NOMO-1 treated with DMSO at 0.1 percent for 48 hours (cell line): ENCODE results near the gene C7orf25.
"Not testable (repeated sequence)": the region's sequence is repeated elsewhere in the genome, so short reads cannot be mapped to it uniquely, and the experiment has no call there.

Experiments used
- DNase-seq: peaks from one replicate; lab custom pipeline; 2025; ENCODE audit not compliant: unreplicated experiment; lab: John Stamatoyannopoulos, UW

Gene C7orf25

DNA sequence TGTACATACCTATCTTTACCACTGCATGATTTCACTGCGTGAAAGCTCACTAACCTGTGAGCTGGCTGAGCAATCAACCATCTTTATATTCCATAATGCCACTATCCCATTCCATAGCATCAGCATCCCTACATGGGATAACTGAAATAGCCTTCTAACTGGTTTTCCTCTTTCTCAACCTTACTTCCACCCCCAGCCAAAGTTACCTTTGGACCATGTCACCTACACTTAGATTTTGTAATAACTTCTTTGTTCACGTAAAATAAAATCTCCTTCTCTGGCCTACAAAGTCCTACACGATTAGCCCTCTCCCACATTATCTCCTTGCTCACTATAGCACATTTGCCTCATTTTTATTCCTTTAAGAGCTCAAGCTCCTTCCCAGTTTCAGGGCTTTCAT lies 17.6 kb upstream of the C7orf25 start:
- no peak for DNase-seq

GRCh38 chr7:42928754-42929153 lies 16.9 kb upstream of the C7orf25 start:
- no peak for DNase-seq

- peak; percentile 81 for DNase-seq
Measured at GRCh38 chr7:42926204-42926603, 14.3 kb upstream of the C7orf25 start.

DNA sequence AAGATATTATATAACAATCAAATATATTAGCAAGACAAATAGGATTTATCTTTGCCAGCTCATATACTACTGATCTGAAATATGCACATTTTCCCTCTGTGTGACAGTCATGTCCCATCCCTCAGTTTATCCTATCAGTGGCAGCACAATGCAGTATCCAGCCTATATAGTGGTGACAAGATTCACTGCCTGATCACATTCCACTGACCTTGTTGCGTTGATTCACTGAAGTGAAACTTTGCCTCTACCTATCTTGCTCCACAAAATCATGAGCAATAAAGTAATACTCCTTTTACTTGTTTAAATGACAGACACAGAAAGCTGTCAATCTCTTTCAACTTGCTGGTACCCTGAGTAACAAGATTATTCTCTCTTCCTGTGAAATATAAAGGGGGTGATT lies 13.8 kb upstream of the C7orf25 start:
- no peak for DNase-seq

GRCh38 chr7:42924223-42924838 lies 12.5 kb upstream of the C7orf25 start:
- peak; percentile 76 for DNase-seq

DNA sequence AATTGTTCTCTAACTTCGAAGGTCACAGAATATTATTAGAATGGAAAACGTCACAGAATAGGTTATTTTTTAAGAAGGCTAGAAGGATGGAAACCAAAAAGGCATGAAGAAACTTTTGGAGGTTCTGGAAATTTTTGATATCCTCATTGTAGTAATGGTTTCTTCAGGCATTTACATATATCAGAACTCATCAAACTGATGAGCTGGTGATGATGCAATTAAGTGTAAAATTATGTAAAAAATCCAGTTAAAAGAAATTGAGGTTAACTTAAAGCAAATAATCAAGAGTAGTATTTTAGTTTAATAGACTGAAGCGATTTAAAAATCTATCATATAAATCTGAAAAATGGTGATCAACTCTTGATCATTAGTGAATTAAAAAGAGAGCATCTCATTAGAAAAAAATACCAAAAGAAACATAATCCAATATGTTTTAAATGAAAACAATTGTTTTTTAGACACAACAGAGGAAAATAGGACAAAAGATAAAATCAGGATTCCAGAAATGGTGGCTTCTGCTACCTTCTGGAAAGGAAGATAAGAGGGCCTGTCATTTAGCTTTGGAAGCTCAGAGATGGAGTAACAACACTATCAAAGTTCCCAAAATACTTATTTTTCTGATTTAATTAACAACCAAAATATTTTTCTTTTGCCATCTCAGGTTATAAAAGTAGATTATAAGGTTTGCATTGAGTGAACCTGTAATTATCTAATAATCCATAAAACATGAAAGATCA lies 10.3 kb upstream of the C7orf25 start:
- DNase-seq: no peak

DNA sequence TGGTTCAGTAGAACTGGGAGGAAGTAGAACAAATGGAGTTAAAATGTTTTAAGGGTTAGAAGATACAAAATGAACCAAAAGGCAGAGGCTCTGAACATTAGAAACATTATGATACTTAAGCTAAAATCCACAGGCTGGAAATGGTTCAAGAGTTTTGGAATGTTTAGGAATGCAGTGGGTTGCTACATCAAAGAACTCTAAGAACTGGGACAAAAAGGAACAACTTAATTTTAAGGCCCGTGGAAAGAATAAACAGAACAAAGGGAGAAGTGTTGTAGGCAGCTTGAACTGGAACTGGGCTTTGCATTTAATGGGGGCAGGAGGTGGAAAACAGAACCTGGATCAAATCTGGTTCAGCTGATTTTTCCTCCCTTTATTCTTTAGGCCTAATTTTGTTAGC lies 3.5 kb upstream of the C7orf25 start:
- DNase-seq: no peak

- DNase-seq: no peak
Measured at GRCh38 chr7:42914421-42915045, 2.7 kb upstream of the C7orf25 start.

DNA sequence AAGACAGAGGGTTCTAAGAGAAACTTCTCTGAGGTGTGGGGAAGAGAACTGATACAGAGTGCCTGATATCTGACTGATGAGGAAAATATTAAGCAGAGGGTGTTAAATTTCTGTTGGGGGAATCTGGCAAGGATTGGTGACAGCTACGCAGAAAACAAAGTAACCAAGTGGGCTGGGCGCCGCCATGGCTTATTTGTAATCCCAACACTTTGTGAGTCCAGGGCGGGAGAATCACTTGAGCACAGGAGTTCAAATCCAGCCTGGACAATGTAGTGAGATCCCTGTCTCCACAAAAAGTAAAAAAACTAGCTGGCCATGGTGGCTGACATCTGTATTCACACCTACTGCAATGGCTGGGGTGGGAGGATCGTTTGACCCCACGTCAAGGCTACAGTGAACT lies 2.1 kb upstream of the C7orf25 start:
- no peak for DNase-seq

GRCh38 chr7:42913591-42913990 lies 1.7 kb upstream of the C7orf25 start:
- DNase-seq: no peak

GRCh38 chr7:42910306-42910705 lies 1.6 kb downstream of the C7orf25 start:
- DNase-seq: no peak

GRCh38 chr7:42907316-42907715 lies 4.6 kb downstream of the C7orf25 start:
- DNase-seq: no peak

GRCh38 chr7:42906181-42906580 lies 5.7 kb downstream of the C7orf25 start:
- DNase-seq: no peak

DNA sequence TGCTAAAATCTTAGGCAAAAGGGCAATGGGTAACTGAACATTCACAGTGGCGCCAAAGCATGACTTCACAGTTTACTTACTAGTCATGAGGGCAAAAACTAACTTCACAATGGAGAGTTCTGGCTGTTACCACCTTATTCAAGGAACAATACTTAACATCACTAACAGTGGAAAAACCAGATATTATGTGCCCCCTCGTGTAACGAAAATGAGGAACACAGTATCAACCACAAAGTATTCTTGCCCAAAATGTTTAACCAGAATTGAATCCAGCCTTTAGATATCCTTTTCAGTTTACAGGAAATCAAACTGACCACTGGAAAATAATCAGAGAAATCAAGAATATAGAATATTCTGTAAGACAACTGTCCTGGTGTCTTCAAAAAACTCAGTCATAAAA lies 9.5 kb downstream of the C7orf25 start:
- peak; percentile 65 for DNase-seq

- no peak for DNase-seq
Measured at GRCh38 chr7:42900842-42901241, 11.0 kb downstream of the C7orf25 start.

GRCh38 chr7:42893346-42894240 lies 18.3 kb downstream of the C7orf25 start:
- DNase-seq: no peak

- DNase-seq: peak; percentile 23
Measured at GRCh38 chr7:42886893-42887505, 24.9 kb downstream of the C7orf25 start.

DNA sequence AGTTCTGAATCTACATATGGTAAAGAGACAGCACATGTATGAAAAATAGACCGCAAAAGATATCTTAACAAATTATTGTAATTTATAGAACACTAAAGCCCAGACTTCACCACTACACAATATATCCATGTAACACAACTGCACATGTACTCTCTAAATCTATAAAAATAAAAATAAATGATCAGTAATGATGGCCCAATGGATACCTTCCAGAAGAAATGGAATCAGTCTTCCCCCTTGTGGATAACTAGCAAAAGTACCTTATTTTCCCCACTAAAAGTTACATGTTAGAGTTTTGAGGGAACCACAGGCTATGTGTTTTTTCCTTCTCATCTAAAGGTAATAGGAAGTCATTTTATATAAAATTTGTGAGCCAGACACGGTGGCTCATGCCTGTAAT lies 25.7 kb downstream of the C7orf25 start:
- peak; percentile 30 for DNase-seq

DNA sequence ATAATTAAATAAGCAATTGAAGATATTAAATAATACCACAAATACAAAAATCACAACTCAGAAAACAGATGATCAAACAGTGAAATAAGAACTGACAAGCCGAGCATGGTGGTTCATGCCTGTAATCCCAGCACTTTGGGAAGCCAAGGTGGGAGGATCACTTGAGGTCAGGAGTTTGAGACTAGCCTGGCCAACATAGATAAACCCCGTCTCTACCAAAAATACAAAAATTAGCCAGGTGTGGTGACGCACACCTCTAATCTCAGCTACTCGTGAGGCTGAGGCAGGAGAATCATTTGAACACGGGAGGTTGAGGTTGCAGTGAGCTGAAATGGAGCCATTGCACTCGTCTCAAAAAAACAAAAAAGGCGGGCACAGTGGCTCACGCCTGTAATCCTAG lies 26.7 kb downstream of the C7orf25 start:
- DNase-seq: not testable (repeated sequence)

- DNase-seq: no peak
Measured at GRCh38 chr7:42883950-42884349, 27.9 kb downstream of the C7orf25 start.

- no peak for DNase-seq
Measured at GRCh38 chr7:42880392-42880791, 31.5 kb downstream of the C7orf25 start.
